Lung (tissue), 13 donors: ENCODE measurements around the gene SLC45A1. TPM values are rescaled to one million over a fixed set of nuclear protein-coding genes. Genes with fewer than 3 reads are reported as not detected.

Source experiments
- ATAC-seq: fragments of 200-7000 bp; cut with Tn5 transposase; one replicate; pipeline ENCODE4 v1.9.1; 2020; ENCODE audit warnings: moderate number of reproducible peaks; ENCODE audit not compliant: insufficient read depth, low FRiP score
- DNase-seq, 3 donors: peaks; one replicate each; pipeline ENCODE4 v3.0.0-alpha.2; 2013 to 2017
- H3K27ac ChIP-seq, 2 donors: one replicate each; pipeline ENCODE4 v1.5.1; 2013; ENCODE audit warnings: mild to moderate bottlenecking in 2 of 2, moderate library complexity in 2 of 2, control low read depth in 1 of 2, inconsistent platforms in 1 of 2, low read depth in 1 of 2, low read length in 1 of 2
- H3K27me3 ChIP-seq, 3 donors: one replicate each; pipeline ENCODE4 v1.5.1; 2013; ENCODE audit warnings: low read length in 2 of 3; ENCODE audit not compliant: control insufficient read depth in 3 of 3, insufficient read depth in 3 of 3
- H3K36me3 ChIP-seq, 4 donors: one replicate each; pipeline ENCODE4 v1.5.1; 2013; ENCODE audit warnings: low read length in 4 of 4, mild to moderate bottlenecking in 1 of 4, moderate library complexity in 1 of 4; ENCODE audit not compliant: control insufficient read depth in 4 of 4, insufficient read depth in 4 of 4
- H3K4me1 ChIP-seq, 5 donors: one replicate each; pipeline ENCODE4 v1.5.1; 2013; ENCODE audit warnings: low read length in 5 of 5, mild to moderate bottlenecking in 2 of 5, moderate library complexity in 1 of 5; ENCODE audit not compliant: control insufficient read depth in 5 of 5, insufficient read depth in 5 of 5
- H3K4me3 ChIP-seq: one replicate; pipeline ENCODE4 v1.5.1; 2013; ENCODE audit warnings: mild to moderate bottlenecking, control low read depth, moderate library complexity
- H3K9ac ChIP-seq, 2 donors: one replicate each; pipeline ENCODE4 v1.5.1; 2013; ENCODE audit warnings: low read length in 2 of 2, control low read depth in 1 of 2; ENCODE audit not compliant: insufficient read depth in 1 of 2
- H3K9me3 ChIP-seq, 4 donors: one replicate each; pipeline ENCODE4 v1.5.1; 2013; ENCODE audit warnings: low read length in 3 of 4, mild to moderate bottlenecking in 1 of 4, moderate library complexity in 1 of 4; ENCODE audit not compliant: control insufficient read depth in 4 of 4, insufficient read depth in 3 of 4
- WGBS, 2 donors: extraction: QIAGEN DNeasy Blood & Tissue Kit; methylation state at CpG; one replicate each; pipeline ENCODE4 v1.1.7; 2013; 5-methylcytosine and 5-hydroxymethylcytosine counted together
- polyA plus RNA-seq, 2 donors: library from polyadenylated mRNA; stranded (reverse); fragments of 200-250 nt; gene quantifications; one replicate each; pipeline ENCODE4 v1.2.1, GENCODE V29; 2013
- small RNA-seq: library from RNA; depleted of rRNA; stranded (forward); fragments of <200 nt; gene quantifications from one replicate; pipeline ENCODE3, GENCODE V24; 2014; ENCODE audit warnings: low replicate concordance
- total RNA-seq, 2 donors: library from RNA; depleted of rRNA in 1 of 2; stranded (reverse); fragments of >200 nt in 1 of 2; gene quantifications; one replicate each; pipeline ENCODE4 v1.2.1, GENCODE V29; 2014 to 2021
- TF ChIP-seq, protein P1 (sequence below): IDR thresholded peaks from 2 replicates; pipeline ENCODE4 v1.5.1; 2012; ENCODE audit warnings: mild to moderate bottlenecking; ENCODE audit errors: control extremely low read depth, extremely low read depth
- donor health status: control.
- donor health status: control.
- donor health status: Bipolar disorder and iron deficiency.
- donor health status: healthy.
- donor health status: DM: yes; HTN: yes; CAD: no.

SLC45A1 gene
- total and polyA plus RNA-seq, 4 donors: 0.74 to 1.6 (median 1.1) TPM

DNA sequence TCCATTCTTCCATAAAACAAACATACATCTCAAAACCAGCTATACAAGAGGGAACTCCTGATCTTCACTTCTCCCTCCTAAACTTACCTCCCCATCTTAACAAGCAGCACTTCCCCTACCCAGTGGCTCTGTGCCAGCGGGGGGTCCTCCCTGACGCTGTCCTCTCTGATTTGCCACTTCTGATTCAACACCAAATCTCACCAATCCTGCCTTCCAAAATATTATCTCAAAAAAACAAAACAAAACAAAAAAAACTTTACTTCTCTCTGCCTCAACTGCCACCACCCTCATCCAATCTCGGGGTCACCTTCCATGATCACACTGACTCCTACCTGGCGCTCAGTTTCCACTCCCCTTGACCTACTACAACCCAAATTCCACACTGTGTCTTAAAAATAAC is 72.8 kb downstream of the SLC45A1 start:
- peak overlapping the region in 1 of 2 donors; percentile 55 for H3K27ac ChIP-seq
- no peak for DNase-seq

GRCh38 chr1:8392522-8392921 is 74.6 kb downstream of the SLC45A1 start:
- H3K9me3 ChIP-seq: no peaks in the 10 kb centered on the region
- WGBS, 2 donors: 90 to 93% methylated on average over 7 of the region's 7 CpGs
- no peak for DNase-seq
- H3K36me3 ChIP-seq: peaks cover 3 to 19% (median 9%) of the 10 kb centered on the region in 4 donors
- ATAC-seq: no peak
- TF ChIP-seq, protein P1, sequence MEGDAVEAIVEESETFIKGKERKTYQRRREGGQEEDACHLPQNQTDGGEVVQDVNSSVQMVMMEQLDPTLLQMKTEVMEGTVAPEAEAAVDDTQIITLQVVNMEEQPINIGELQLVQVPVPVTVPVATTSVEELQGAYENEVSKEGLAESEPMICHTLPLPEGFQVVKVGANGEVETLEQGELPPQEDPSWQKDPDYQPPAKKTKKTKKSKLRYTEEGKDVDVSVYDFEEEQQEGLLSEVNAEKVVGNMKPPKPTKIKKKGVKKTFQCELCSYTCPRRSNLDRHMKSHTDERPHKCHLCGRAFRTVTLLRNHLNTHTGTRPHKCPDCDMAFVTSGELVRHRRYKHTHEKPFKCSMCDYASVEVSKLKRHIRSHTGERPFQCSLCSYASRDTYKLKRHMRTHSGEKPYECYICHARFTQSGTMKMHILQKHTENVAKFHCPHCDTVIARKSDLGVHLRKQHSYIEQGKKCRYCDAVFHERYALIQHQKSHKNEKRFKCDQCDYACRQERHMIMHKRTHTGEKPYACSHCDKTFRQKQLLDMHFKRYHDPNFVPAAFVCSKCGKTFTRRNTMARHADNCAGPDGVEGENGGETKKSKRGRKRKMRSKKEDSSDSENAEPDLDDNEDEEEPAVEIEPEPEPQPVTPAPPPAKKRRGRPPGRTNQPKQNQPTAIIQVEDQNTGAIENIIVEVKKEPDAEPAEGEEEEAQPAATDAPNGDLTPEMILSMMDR: no peak
- no peaks in the 10 kb centered on the region for H3K27me3 ChIP-seq
- H3K4me1 ChIP-seq: peaks cover 15 to 37% (median 17%) of the 10 kb centered on the region in 5 donors
- no peak overlapping the region for H3K4me3 ChIP-seq
- H3K9ac ChIP-seq: no peak overlapping the region
- peak overlapping the region in 1 of 2 donors; percentile 4 for H3K27ac ChIP-seq

More for the DNA sequence above, 72.8 kb downstream of the SLC45A1 start:
- no peak overlapping the region for H3K9ac ChIP-seq
- H3K9me3 ChIP-seq: no peaks in the 10 kb centered on the region
- H3K4me3 ChIP-seq: no peak overlapping the region
- TF ChIP-seq, protein P1: no peak
- 62 to 65% methylated on average over 4 of the region's 4 CpGs for WGBS, 2 donors
- peaks cover 1 to 28% (median 7%) of the 10 kb centered on the region in 5 donors for H3K4me1 ChIP-seq
- peaks cover 3 to 15% (median 9%) of the 10 kb centered on the region in 4 donors for H3K36me3 ChIP-seq
- no peak for ATAC-seq
- H3K27me3 ChIP-seq: no peaks in the 10 kb centered on the region

Small RNAs within 50 kb of the gene (small RNA-seq; reads per million reads assigned to genes)
- gene RF00019 (not detected), gene RNU6-991P (not detected)
